ENCODE measurements around the gene APEH.

- no peak for TF ChIP-seq RAD21 (IDR thresholded peaks at IDR 0.05; ENCODE audit: low read length)
- no peak for TF ChIP-seq CTCF (conservative IDR thresholded peaks at IDR 0.05; ENCODE audit: low read depth, low read length)
- TF ChIP-seq MAZ (IDR thresholded peaks at IDR 0.05; ENCODE audit: borderline replicate concordance, low read depth, low read length), result no peak
- no peak for TF ChIP-seq SMC3 (IDR thresholded peaks at IDR 0.05; ENCODE audit: low read depth, low read length)
- no peak for TF ChIP-seq POLR2A (IDR thresholded peaks at IDR 0.05; ENCODE audit: low read depth, low read length)
- no peak for TF ChIP-seq RCOR1 (IDR thresholded peaks at IDR 0.05; ENCODE audit: insufficient replicate concordance, low read length)
- TF ChIP-seq FOS (IDR thresholded peaks at IDR 0.05; ENCODE audit: low read depth, low read length), result no peak
- TF ChIP-seq ELK1 (IDR thresholded peaks at IDR 0.05; ENCODE audit: borderline replicate concordance, low read depth, low read length), result no peak
- TF ChIP-seq MXI1 (IDR thresholded peaks at IDR 0.05; ENCODE audit: borderline replicate concordance, low read depth, low read length), result no peak
- TF ChIP-seq MAFK (IDR thresholded peaks at IDR 0.05; ENCODE audit: low read depth, low read length), result no peak
- TF ChIP-seq CEBPB (IDR thresholded peaks at IDR 0.05; ENCODE audit: low read depth, low read length), result no peak
- no peak for TF ChIP-seq USF2 (IDR thresholded peaks at IDR 0.05; ENCODE audit: low read depth, low read length)
- no peak for TF ChIP-seq RFX5 (IDR thresholded peaks at IDR 0.05; ENCODE audit: low read depth, low read length)
- TF ChIP-seq BHLHE40 (IDR thresholded peaks at IDR 0.05; ENCODE audit: low read depth, low read length), result no peak
These were observed 7.0 kb downstream of the APEH start for GRCh38 chr3:49681232-49681522.
